GM12891 (cell line): ENCODE measurements around the gene METTL14.

ENCODE experiments used
- POLR2A ChIP-seq: IDR thresholded peaks from 2 replicates; pipeline ENCODE4 v1.6.1; 2011; ENCODE audit warnings: low read depth, low read length, control low read depth
- POLR2AphosphoS5 ChIP-seq: IDR thresholded peaks from 2 replicates; pipeline ENCODE4 v1.6.1; 2011; ENCODE audit warnings: low read depth, low read length, control low read depth
- POU2F2 ChIP-seq: IDR thresholded peaks from 2 replicates; pipeline ENCODE4 v1.6.1; 2011; ENCODE audit warnings: low read depth, mild to moderate bottlenecking, control low read depth, low read length, moderate library complexity
- SPI1 ChIP-seq: IDR thresholded peaks from 2 replicates; pipeline ENCODE4 v1.6.1; 2011; ENCODE audit warnings: low read depth, low read length, control low read depth

- TF ChIP-seq POLR2A (no peak), POLR2AphosphoS5 (no peak), POU2F2 (no peak), SPI1 (no peak)
These were observed 60.2 kb downstream of the METTL14 start for GRCh38 chr4:118745357-118745756.
